GM19324 (cell line): ENCODE results near the gene PIR.

Experiments used
- ATAC-seq: cut with Tn5 transposase; IDR thresholded peaks from one replicate; pipeline ENCODE4 v1.9.1; 2021; ENCODE audit warnings: mild to moderate bottlenecking, moderate library complexity; ENCODE audit not compliant: unreplicated experiment, low FRiP score

The PIR gene

DNA sequence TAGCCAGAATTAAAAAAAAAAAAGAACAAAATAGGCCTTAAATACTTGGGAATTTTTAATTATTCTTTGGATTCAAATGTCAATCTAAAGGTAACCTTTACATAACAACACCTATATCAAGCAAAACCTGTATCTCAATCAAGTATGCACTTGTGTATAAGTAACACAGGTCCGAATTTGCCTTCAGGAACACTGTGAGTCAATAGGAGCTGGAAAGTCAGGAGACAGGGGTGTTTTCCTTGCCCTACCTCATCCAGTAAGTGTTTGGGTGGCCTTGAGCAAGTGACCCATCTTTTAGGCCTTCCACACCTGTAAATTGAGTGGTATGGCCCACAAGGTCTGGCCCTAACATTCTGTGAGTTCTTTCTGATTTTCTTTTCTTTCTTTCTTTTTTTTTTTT lies 68.1 kb downstream of the PIR start:
- no peak for ATAC-seq

DNA sequence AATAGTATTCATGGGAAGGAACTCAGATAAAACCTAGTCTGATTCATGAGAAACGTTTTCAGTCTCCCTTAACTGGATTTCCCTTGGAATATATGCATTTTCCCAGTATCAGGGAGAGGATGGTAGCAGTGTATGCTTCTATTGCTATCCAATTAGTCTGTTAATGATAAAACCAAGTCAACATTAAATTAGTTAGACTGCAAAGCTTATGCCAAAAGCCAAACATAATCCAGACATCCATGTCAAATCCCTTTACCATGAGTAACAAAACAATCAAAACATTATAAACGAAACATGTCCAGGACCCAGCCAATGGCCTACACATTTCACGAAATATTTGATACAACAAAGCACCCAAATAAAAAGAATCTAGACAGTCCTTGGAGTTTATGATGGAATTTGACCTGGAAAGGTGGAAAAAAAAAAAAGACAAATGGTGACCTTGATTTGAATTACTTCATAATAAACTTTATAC lies 74.4 kb downstream of the PIR start:
- ATAC-seq = no peak

DNA sequence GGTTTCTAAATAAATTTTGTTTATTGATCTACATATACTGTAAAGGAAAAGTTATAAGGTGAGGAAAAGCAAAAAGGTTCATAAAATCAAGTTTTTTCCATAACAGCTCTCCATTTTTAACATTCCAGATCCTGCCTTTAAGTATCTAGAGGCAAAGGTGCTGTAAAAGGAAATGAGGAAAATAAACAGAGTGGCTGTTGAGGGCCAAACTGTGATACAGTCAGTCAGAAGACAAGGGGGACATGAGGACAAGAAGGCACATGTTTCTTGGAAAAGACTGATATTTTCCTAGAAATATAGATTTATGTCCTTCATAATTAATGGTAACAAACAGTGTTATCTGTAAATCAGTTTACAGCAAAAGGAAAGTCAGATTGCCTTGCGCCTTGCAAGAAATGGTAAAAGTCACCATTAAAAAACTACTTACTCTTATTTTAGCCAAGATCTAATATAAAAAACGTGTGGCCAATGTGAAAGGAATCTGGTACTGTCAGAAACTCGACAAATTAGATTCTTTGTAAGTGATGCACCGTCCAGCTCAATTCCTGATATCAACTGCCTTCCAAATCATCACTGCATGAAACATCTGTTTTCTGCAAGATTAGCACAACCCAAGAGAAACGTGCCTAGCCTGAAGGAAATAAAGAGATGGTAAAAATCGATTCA lies 75.0 kb downstream of the PIR start:
- no peak for ATAC-seq

DNA sequence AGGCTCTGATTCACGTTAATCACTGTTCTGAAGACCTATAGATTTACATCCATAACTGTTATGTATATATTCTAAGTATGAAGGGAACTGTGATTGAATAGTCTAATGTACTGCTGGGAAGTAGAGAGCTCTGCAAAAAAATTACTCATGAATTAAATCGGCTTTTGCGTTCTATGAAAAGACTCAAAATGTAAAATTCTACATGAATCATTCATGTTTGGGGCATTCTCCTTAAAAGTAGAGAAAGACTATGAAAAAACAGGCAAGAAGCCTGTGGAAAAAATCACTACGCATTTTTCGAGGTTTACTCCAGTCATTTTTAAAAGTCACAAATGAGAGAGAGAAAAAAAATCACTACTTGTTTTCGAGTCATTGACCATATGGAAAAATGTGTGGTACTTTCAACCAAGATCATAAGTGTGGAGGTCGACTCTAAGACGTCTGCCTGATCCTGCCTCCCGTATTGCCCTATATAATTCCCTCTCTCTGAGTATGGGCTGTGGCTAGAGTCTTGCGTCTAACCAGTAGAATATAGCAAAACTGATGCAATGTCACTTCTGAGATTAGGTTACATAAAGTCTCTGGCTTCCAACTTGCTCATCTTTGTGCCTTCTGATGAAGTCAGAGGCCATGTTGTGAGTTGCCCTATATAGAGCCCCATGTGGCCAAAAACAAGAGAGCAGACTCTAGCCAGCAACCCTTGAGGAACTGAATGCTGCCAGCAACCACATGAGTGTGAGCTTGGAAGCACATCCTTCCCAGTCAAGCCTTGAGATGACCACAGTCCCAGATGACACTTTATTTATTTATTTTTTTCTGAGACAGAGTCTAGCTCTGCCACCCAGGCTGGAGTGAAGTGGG lies 76.8 kb downstream of the PIR start:
- ATAC-seq = no peak

DNA sequence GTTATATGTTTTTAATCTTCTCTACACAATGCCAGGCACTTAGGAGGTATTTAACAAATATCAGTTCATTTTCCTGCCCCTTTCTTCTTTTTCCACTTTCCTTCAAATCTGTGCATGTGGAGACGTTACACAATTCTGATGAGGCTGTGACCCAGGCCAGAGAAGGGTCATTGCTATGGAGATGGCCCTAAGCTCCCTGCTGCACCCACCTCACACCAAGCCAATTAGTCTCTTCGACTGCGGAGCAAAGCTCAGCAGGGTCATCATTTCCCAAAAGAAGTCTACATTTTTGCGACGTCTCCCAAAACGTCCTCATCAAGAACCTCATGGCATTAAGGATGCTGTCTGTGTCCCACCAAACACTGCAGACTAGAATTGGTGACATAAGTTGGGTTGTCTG lies 80.0 kb downstream of the PIR start:
- ATAC-seq = no peak

DNA sequence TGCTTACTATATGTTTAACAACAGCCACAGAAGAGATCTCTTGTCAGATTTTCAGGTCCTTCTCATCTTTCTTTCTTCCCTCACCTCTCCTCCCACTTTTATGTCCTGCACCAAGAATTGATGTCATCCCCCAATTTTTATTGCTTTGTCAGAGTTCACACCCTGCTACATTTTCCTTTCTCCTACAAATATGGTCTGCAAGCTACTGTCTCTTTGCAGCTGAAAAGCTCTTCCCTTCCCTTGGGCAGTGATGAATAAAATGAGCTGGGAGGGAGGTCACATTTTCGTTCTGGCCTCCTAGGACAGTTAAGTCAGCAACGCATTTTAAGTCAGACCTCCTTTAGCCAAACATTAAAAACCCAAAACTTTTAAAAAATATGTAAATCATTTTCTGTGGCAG lies 82.2 kb downstream of the PIR start:
- ATAC-seq = no peak

DNA sequence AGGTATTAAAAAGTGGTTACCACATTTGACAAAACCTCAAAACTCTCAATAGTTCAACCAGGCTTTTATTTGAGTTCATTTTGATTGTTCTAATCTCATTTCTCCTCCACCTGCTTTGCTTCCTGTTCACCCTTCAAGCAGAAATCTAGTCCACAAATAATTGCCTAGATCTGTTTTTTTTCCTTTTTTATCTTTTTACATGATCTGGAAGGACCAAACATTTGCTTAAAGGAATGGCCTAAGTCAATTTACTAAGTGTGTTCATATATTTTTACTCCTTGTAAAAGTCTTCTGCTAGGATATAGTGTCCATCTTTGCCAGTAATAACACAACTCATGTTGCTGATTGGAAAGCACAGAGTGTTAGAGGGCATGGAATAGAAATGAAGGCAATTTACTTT lies 82.7 kb downstream of the PIR start:
- no peak for ATAC-seq

DNA sequence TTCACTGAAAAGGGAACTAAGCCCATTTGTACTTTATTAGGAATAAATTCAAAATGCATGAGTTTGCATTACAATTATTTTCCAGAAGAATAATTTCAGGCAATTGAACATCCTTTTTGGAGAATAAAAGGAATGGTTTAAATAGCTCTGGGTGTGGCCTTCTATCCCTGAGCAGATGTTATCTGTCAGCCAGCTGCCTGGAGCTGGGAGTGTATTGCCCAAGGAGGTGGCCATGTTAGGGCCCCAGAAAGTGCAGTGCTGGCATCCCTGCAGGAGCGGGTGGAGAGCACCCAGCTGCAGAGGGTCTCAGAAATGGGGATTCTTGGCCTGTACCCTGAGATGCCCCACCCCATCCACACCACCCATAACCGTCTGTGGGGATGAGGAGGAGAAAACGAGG lies 87.3 kb downstream of the PIR start:
- ATAC-seq = no peak

DNA sequence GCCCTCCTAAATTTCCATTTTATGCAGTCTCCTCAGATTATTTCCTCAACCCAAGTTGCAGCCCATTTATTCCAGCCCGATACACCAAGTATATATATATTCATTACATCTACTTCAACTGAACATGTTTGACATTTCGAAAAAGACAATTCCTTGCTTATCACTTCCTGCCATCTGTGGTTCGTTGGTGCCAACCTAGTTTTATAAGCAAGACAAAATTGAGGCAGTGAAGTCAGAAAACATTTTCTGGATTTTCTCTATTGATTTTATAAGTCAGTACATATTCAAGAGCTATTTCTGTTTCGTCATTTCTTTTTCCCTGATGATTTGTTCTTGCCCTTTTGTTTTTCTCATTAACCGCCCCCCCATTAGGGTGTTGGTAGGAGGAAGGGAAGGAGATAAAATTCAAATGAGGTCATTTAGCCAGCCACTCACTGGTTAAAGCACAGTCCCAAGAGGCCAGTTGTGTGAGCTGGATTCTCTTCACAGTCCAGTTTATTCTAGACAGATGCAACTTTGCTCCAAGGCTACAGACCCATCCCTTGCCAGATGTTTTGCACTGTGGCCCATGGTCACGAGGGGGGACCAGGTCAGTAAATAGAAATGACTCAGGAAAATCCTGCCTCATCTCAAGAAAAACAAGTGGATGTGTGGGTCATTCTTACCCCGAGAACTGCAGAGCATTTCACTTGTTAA lies 88.6 kb downstream of the PIR start:
- ATAC-seq = no peak

DNA sequence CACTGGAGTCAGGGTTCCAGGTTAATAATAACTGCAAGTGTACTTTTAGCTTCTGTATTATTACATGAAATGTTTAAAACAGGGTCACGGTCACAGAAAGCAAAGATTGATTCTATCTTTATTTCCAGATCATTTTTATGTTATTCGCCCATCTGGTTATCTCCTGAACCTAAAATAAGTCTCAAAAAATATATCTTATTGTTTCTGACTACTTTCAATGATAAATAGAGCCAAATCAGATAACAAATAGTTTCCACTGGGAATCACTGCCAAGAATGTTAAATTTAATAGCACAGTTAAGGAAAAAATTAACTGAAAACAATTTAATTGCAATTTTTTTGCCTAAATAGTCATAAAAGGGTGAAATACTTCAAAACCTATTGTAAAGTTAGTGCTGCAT lies 91.8 kb downstream of the PIR start:
- no peak for ATAC-seq

DNA sequence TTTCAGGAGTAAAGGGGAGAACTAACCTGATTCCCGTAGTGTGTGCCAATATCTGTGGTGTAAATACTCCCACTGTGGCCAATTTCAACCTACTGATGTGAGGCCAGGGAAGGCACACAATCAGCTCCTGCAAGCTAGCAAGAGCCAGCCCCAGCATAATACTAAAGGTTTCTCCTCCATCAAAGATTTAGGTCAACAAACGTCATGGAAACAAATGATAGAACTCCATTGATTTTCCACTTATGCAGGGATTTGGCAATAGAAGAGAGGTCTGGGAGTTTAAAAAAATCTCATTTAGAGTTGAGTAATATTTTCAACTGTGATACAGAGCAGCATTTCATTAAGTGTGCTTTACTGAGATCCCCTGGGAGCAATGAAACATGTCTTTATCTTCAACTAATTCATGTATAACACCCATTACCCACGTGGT lies 93.2 kb downstream of the PIR start:
- no peak for ATAC-seq

DNA sequence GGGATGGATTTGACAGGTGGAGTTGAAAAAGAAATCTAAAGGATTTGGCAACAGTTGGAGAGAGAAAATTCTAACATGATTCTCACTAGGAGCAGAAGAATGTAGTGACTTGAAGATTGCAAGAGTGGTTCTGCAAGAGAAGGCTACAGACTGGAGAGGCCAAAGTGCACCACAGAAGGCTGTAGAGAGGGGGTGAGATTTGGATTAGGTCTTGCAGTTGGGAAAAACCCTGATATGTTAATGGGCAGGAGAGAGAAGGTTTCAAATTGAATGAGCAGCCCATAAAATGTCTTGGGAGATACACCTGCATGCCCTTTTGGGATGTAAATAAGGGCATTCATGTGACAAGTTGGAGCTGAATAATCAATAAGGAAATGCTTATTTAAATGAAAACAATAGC lies 94.3 kb downstream of the PIR start:
- ATAC-seq = no peak

DNA sequence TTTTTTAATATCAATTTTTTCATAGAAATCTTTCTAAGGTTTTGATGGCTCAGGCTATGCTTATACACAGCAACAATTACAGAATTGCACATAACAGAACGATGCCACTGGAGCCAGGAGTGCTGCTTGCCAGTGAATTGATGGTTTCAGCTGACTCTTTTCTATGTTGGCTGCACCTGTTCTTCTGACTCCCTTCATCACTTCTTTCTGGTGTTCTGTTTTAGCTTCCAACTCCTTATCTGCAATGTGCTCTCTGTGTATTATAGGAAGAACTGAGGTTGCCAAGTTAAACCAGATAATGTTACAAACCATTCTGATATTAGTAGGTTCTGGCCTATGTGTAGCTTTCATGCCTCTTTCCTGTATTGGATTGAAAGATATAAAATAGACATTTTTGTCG lies 97.3 kb downstream of the PIR start:
- ATAC-seq = no peak

DNA sequence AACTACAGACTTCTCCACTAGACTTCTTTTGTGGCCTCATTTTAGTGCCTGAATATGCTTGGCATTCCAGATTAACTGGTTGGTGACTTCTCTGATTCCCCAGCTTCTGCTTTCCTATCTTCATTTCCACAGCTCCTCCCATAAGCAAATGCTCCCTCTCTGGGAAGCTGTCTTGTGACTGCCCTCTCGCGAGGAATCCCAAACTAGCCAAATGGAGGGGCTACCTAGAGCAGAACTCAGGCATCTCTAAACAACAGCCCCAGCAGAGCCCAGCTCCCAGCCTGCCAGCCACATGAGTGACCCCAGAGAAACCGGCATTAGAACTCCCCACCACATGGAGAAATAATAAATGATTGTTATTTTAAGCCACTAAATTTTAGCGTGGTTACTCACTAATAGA lies 101.3 kb downstream of the PIR start:
- ATAC-seq = no peak

DNA sequence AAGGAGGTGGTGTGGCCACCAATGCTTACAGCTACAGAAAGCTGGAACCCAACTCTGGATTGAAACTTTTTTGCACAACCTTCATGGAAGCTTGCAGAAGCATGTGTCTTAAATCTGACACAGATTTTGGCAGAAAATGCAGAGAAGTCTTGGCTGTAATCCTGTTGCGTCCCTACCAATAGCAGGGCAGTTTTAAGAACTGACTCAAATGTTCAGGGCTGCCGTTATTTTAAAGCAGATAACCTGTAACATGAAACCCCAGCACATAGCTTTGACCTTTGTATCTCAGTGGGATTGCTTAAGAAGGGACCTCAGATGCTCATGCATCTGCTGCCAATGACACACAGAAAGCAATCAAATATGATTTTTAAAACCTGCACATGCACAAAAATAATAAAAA lies 108.8 kb downstream of the PIR start, which contains the start of gene VEGFD:
VEGFD (minus strand) TSS at position 110 of the 400 bp plus-strand sequence. CDS start 467 bp downstream, outside the sequence.
- no peak for ATAC-seq

DNA sequence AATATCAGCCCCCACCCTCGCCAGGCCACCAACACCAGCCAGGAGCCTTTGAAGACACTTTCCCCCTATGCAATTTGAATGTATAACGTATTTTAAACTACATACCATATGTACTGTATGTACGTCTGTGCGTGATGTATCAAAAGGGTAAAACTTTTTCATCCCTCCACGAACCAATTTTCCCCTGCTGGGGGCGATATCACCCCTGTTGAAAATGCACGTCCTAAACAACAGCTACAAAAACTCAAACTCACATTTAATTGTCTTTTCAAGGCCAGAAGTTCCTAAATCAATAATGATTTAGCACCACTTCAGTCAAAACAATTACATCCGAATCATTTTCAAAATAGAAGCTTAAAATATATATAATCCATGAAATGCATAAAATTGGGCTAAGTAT lies 110.3 kb downstream of the PIR start:
- ATAC-seq = no peak

DNA sequence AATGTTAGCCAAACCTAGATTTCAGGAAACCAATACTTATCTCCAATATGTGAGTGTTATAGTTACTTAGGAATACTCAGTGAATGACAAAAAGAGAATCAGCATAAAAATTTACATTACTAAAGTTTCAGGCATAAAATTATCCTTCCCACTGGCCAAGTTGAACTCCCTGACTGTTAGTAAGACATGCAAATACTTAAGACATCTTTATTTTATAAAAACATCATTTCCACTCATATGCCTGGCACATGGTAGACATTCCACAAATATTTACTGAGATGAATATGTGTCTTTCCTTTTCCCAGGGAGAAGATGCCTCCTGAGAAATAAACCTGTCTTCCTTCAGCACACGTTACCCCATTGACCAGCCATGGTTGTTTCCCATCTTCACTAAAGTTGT lies 116.2 kb downstream of the PIR start:
- no peak for ATAC-seq

DNA sequence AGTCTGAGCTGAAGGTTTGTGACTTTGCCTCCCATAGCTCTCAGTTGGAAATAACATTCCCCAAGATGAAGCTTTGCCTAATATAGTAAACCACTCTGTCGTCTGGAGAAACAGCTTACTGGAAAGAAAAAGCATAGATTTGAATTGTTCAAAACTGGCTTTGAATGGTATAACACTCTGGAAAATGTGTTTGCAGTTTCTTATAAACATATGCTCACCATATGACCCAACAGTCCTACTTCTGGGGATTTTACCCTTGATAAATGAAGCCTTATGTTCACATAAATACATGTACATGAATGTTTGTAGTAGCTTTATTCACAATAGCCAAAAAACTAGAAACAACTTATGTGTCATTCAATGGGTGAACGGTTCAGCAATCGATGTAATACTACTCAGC lies 119.2 kb downstream of the PIR start:
- ATAC-seq = no peak

DNA sequence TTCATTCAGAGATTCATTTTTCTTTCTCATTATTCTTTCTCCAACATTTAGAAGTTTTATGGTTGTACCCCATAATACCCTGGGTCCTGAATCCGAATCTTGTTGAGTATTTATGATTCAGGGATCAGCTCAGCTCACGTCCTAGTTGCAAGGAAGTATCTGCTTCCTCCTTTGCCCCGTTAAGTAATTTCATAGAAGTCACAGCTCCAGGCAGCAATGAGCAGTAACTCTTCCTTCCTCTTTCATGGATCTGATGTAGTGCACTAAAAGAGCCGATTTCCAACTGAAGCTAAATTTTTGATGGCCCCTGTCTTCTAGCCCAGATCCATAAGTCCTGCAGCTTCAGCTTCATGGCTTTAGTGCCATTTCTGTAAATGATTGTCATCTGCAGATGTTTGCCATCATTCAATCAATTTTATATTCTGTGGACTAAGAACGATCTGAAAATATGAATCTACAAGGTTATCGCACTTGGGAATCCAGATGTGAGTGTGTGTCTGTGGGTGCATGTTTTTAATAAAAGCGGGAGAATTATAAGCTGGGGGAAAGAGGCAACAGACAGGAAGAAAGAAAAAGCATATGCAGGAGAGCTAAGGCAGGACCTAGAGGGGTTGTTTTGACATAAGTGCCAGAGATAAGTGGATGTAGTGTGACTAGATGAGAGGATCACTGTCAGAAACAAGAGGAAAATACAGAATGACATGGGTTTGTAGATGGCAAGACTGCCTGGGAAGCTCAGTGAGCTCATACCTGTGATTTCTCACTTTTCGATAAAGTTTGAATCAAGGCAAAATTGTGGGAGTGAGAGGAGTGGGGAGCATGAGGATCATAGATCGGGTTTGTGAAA lies 126.4 kb downstream of the PIR start:
- no peak for ATAC-seq

DNA sequence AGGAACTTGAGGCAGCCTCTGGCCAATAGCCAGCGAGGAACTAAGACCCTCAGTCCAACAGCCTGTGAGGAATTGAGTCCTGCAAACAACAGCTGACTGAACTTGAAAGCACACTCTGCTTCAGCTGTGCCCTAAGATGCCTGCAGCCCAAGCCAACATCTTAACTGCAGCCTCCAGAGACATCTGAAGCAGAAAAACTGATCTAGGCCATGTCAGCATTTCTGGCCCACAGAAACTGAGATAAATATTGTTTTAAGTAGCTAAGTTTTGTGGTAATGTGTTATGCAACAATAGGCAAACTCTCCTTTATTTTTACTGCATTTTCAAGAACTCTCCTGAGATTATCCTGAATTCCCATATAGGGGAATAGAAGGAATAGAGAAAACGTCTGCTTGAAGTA lies 133.4 kb downstream of the PIR start:
- ATAC-seq = no peak
